SH-SY5Y (cell line): ENCODE measurements around the gene MMP17.

Experiments used
- GATA2 ChIP-seq: IDR thresholded peaks from 2 replicates; pipeline ENCODE4 v1.6.1; 2011; ENCODE audit warnings: mild to moderate bottlenecking, low read depth, low read length
- GATA3 ChIP-seq: IDR thresholded peaks from 2 replicates; pipeline ENCODE4 v1.6.1; 2011; ENCODE audit warnings: low read depth, mild to moderate bottlenecking, low read length, moderate library complexity

DNA sequence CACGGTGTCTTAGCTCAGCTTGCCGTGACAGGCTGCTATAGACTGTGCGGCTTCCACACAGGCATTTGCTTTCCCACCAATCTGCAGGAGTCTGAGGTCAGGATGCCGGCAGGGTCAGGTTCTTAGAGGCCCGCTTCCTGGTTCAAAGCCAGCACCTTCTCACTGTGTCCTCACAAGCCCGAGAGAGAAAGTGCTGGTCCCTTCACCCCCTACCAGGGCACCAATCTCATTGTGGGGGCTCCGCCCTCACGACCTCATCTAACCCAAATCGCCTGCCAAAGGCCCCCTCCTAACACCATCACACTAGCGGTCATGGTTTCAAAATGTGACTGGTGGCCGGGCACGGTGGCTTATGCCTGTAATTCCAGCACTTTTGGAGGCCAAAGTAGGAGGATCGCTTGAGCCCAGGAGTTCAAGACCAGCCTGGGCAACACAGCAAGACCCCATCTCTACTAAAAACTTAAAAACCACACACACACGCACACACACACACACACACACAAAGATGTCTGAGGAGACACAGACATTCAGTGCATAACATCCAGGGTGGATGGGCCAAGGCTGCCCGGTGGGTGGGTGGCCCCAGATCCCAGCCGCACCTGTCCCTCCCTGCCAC is 26.8 kb downstream of the MMP17 start:
- TF ChIP-seq GATA2 (no peak), GATA3 (no peak)
